HepG2 (cell line): ENCODE measurements around the gene EGLN1. TPM values are rescaled to one million over a fixed set of nuclear protein-coding genes. Genes with fewer than 3 reads are reported as not detected.

ENCODE experiments used
- BCL3 ChIP-seq: sonication (generic); formaldehyde crosslinking; IDR thresholded peaks from 2 replicates; pipeline ENCODE4 v1.5.1; 2020; ENCODE audit warnings: mild to moderate bottlenecking, missing genetic modification reagents, moderate library complexity
- BHLHE40 ChIP-seq: IDR thresholded peaks from 2 replicates; pipeline ENCODE4 v1.6.1; 2011; ENCODE audit warnings: low read length, improper control_type of control experiment
- CCAR2 ChIP-seq: fragments of 200-400 bp; formaldehyde crosslinking; optimal IDR thresholded peaks from 2 replicates; pipeline ENCODE3; 2018; ENCODE audit warnings: low read depth, mild to moderate bottlenecking, low read length, moderate library complexity
- FOXK2 ChIP-seq: fragments of 450-650 bp; IDR thresholded peaks from 2 replicates; pipeline ENCODE4 v1.6.1; 2016
- FOXO1 ChIP-seq: sonication (generic); formaldehyde crosslinking; IDR thresholded peaks from 2 replicates; pipeline ENCODE4 v1.4.0; 2020; ENCODE audit warnings: missing genetic modification reagents
- HCFC1 ChIP-seq: fragments of 150-350 bp; IDR thresholded peaks from 2 replicates; pipeline ENCODE4 v1.6.1; 2014; ENCODE audit warnings: low read depth, low read length
- HDAC1 ChIP-seq: sonication (generic); formaldehyde crosslinking; IDR thresholded peaks from 2 replicates; pipeline ENCODE4 v1.5.1; 2020; ENCODE audit warnings: mild to moderate bottlenecking, missing genetic modification reagents
- HNRNPUL1 ChIP-seq: fragments of 200-400 bp; formaldehyde crosslinking; IDR thresholded peaks from 2 replicates; pipeline ENCODE4 v1.6.1; 2017; ENCODE audit warnings: low read depth, mild to moderate bottlenecking, low read length, moderate library complexity
- KDM2A ChIP-seq: sonication (generic); formaldehyde crosslinking; IDR thresholded peaks from 2 replicates; pipeline ENCODE4 v1.4.0; 2020; ENCODE audit warnings: low read depth, missing genetic modification reagents, borderline replicate concordance
- KDM4B ChIP-seq: sonication (generic); formaldehyde crosslinking; IDR thresholded peaks from 2 replicates; pipeline ENCODE4 v1.4.0; 2020; ENCODE audit warnings: missing genetic modification reagents
- MAFK ChIP-seq, 2 experiments: IDR thresholded peaks in 1 of 2; conservative IDR thresholded peaks in 1 of 2; 2 replicates each; pipeline ENCODE4 v1.6.1; 2011; ENCODE audit warnings: improper control_type of control experiment in 2 of 2, low read length in 2 of 2
- MED8 ChIP-seq: sonication (generic); formaldehyde crosslinking; IDR thresholded peaks from 2 replicates; pipeline ENCODE4 v1.8.1; 2023; ENCODE audit warnings: mild to moderate bottlenecking, missing genetic modification reagents; ENCODE audit not compliant: insufficient replicate concordance
- MLX ChIP-seq: IDR thresholded peaks from 2 replicates; pipeline ENCODE4 v1.6.1; 2016
- SATB2 ChIP-seq: sonication (generic); formaldehyde crosslinking; IDR thresholded peaks from 2 replicates; pipeline ENCODE4 v1.5.0; 2020; ENCODE audit warnings: missing genetic modification reagents
- SMAD9 ChIP-seq: sonication (generic); formaldehyde crosslinking; IDR thresholded peaks from 2 replicates; pipeline ENCODE4 v1.5.1; 2020; ENCODE audit warnings: mild to moderate bottlenecking, missing genetic modification reagents
- TBL1XR1 ChIP-seq: fragments of 150-350 bp; IDR thresholded peaks from 2 replicates; pipeline ENCODE4 v1.6.1; 2014; ENCODE audit warnings: borderline replicate concordance, low read length; ENCODE audit not compliant: partially characterized antibody
- TRAFD1 ChIP-seq: sonication (generic); formaldehyde crosslinking; IDR thresholded peaks from 2 replicates; pipeline ENCODE4 v1.5.1; 2020; ENCODE audit warnings: missing genetic modification reagents, mild to moderate bottlenecking, borderline replicate concordance
- TRIM22 ChIP-seq: fragments of 450-650 bp; IDR thresholded peaks from 2 replicates; pipeline ENCODE4 v1.6.1; 2017
- ZKSCAN8 ChIP-seq: IDR thresholded peaks from 2 replicates; pipeline ENCODE4 v1.6.1; 2016; ENCODE audit warnings: borderline replicate concordance, missing genetic modification reagents, missing compliant biosample characterization
- ZNF503 ChIP-seq: sonication (generic); formaldehyde crosslinking; IDR thresholded peaks from 2 replicates; pipeline ENCODE4 v1.4.0; 2020; ENCODE audit warnings: missing genetic modification reagents
- polyA plus RNA-seq, 8 experiments: library from polyadenylated mRNA; depleted of rRNA in 3 of 8; stranded (reverse) in 7 of 8; unstranded in 1 of 8; fragments of >200 nt; fragmentation: Illumina TruSeq in 4 of 8; extraction: Trizol in 4 of 8; gene quantifications; 2 replicates each; pipeline versions ENCODE4 v1.2.1 to v1.2.3, GENCODE V29; 2011 to 2016; ENCODE audit warnings: low read depth in 4 of 8, missing spikeins in 1 of 8, mixed read lengths in 1 of 8; ENCODE audit not compliant: insufficient read depth in 1 of 8
- total RNA-seq, 5 experiments: library from RNA; depleted of rRNA; stranded (reverse); fragments of >200 nt; fragmentation: Illumina TruSeq; extraction: Trizol; gene quantifications; 2 replicates each; pipeline ENCODE4 v1.2.3, GENCODE V29; 2016; ENCODE audit warnings: low read depth in 1 of 5

Gene EGLN1
- total and polyA plus RNA-seq, 2 of the 13 experiments (the other 11 are each of a cell fraction or from before 2014, with no cell fraction given): 34.4 to 44.1 TPM

GRCh38 chr1:231421971-231422797 is at the start of gene EGLN1 (continued):
- TF ChIP-seq TRIM22 (no peak), SATB2 (CRISPR knock-in tag) (no peak; the same call in 1 of the 2 replicates), BHLHE40 (no peak), MLX (CRISPR knock-in tag) (no peak), ZKSCAN8 (CRISPR knock-in tag) (peak; percentile 70; the same call in 1 of the 2 replicates), CCAR2 (no peak), BCL3 (CRISPR knock-in tag) (peak; percentile 47; the same call in 1 of the 2 replicates), TBL1XR1 (peak; percentile 37), KDM4B (CRISPR knock-in tag) (0 out of 2 replicates have a peak, but pooled peaks have one; percentile 35), KDM2A (peak; percentile 73; the same call in 1 of the 2 replicates), HNRNPUL1 (no peak), HCFC1 (peak; percentile 22; the same call in 1 of the 2 replicates), MAFK (conservative IDR thresholded peaks at IDR 0.05 in 1 of 2, IDR thresholded peaks at IDR 0.05 in 1 of 2; ENCODE audit: low read length in 2 of 2) (no peak), HDAC1 (CRISPR knock-in tag) (peak; percentile 92), TRAFD1 (CRISPR knock-in tag) (no peak), FOXO1 (CRISPR knock-in tag) (peak; percentile 16; the same call in 1 of the 2 replicates), SMAD9 (CRISPR knock-in tag) (no peak), MED8 (CRISPR knock-in tag) (peak; percentile 81), ZNF503 (peak; percentile 25; the same call in 1 of the 2 replicates), FOXK2 (no peak)
